Inflammatory macrophage (primary cell): ENCODE data around the gene TRIM56.
A peak's percentile ranks its signal among the peaks of the same experiment; 100 is the strongest.
"Not testable (repeated sequence)": the region's sequence is repeated elsewhere in the genome, so short reads cannot be mapped to it uniquely, and the experiment has no call there.

Experiments
- DNase-seq, 2 donors: peaks; one replicate each; pipeline ENCODE4 v3.0.0-alpha.2; 2020 to 2022

Gene TRIM56

GRCh38 chr7:101089876-101090275, 4.6 kb downstream of the TRIM56 start:
- DNase-seq: no peak

DNA sequence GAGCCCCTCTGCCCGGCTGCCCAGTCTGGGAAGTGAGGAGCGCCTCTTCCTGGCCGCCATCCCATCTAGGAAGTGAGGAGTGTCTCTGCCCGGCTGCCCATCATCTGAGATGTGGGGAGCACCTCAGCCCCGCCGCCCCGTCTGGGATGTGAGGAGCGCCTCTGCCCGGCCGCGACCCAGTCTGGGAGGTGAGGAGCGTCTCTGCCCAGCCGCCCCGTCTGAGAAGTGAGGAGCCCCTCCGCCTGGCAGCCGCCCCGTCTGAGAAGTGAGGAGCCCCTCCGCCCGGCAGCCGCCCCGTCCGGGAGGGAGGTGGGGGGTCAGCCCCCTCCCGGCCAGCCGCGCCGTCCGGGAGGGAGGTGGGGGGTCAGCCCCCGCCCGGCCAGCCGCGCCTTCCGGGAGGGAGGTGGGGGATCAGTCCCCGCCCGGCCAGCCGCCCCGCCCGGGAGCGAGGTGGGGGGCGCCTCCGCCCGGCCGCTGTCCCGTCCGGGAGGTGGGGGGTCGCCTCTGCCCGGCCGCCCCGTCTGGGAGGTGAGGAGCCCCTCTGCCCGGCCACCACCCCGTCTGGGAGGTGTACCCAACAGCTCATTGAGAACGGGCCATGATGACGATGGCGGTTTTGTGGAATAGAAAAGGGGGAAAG, 7.1 kb downstream of the TRIM56 start:
- not testable (repeated sequence) for DNase-seq

- DNase-seq: no peak
Measured at GRCh38 chr7:101093906-101094305, 8.6 kb downstream of the TRIM56 start.

DNA sequence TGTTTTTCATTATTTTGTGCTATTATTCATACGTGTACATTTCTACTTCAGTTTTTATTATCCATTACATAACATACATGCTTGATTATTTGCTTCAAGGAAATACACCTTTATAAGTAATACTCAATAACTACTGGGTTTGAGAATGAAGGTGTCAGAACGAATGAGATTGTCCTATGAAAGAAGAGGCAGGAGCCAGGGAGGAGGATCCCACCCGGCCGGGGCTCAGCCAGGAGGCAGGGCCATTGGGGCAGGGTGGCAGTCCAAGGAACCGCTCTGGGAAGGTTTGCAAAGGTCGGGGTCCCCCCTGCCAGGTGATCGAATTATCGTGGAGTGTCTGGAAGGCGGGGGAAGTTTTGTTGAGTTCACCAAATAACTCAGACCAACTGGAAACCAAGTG, 9.1 kb downstream of the TRIM56 start:
- no peak for DNase-seq

GRCh38 chr7:101094791-101095375, 9.6 kb downstream of the TRIM56 start:
- DNase-seq: peak; percentile 60 to 65

- DNase-seq: no peak
Measured at GRCh38 chr7:101096331-101096956, 11.2 kb downstream of the TRIM56 start.

DNA sequence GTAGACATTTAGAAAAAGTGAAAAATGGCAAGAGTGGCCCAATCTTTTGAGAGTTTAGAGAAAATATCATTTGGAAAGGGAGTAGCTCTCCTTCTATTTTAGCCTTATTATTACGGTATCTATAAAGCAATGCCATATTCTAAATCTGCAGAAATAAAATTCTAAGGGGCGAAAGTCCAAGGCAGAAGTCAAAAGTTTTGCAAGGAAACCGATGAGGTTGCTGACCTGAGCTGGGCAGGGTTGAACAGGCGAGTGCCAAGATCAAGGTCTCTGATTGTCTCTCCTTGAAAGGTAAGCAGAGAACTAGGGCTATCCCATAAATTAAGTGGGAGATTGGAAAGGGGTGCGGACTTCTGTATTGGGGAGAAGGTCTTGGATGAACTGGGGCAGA, 11.7 kb downstream of the TRIM56 start:
- no peak for DNase-seq

- DNase-seq: no peak
Measured at GRCh38 chr7:101097561-101097960, 12.3 kb downstream of the TRIM56 start.

DNA sequence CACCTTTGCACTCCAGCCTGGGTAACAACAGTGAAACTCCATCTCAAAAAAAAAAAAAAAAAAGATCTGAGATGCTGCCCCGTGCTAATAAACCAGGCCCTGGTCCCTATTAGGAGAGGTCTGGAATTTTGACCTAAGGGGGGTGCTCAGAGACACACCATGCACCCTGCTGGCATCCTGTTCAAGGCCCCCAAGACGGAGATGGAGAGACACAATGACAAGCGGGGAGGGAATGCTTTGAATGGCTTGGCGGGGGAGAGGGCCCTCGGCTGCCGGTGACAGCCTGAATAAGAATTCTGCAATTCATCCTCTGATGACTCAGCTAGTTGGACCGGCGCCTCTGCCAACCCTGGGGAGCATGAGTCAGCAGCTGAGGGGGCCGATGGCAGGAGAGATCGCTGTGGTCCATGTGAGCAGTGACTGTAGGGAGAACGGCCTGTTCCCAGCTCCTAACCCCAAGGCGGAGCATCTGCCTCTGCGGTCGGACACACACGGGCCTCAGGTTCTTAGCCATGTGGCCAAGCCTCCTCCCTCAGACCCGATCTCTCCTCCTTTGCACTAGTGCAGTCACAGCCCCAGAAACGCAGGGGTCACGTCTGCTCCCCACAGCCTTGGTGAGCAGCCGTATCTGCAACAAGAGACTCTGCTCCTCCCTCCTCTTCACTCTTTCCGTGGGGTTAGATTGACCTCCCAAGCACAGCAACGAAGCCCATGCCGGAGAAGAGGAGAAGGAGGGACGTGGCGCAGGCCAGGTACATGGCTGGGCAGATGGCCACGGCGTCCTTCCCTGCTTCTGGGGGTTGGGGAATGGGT, 14.9 kb downstream of the TRIM56 start:
- DNase-seq: peak; percentile 85 to 91

- no peak for DNase-seq
Measured at GRCh38 chr7:101100858-101101847, 15.9 kb downstream of the TRIM56 start.

GRCh38 chr7:101102026-101102425, 16.7 kb downstream of the TRIM56 start:
- no peak for DNase-seq

DNA sequence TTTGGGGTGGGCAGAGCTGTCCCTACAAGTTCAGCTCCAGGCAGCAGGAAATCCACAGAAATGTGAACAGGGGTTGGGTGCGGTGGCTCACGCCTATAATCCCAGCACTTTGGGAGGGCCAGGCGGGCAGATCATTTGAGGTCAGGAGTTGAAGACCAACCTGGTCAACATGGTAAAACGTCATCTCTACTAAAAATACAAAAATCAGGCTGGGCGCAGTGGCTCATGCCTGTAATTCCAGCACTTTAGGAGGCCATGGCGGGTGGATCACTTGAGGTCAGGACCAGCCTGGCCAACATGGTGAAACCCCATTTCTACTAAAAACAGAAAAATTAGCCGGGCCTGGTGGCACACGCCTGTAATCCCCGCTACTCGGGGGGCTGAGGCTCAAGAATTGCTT, 18.4 kb downstream of the TRIM56 start:
- not testable (repeated sequence) for DNase-seq

DNA sequence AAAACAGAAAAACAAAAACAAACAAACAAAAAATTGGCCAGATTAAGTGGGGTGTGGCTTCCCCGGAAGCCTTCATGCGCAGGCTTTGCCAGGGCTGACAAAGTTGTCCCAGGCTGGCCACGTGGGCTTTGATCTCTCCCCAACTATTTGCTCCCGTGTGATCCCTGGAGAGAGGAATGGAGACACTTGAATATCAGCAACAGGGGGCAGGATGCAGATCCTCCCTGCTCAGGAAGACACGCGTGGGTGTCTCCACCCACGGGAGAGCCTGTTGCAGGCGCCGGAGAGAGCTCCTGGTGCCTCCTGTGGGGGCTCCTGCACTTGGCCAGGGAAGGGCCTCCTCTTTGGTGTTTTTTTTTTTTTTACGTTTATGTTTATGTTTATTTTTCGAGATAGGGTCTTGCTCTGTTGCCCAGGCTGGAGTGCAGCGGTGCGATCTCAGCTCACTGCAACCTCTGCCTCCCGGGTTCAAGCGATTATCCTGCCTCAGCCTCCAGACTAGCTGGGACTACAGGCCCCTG, 19.0 kb downstream of the TRIM56 start:
- peak in 1 of 2 donors; percentile 59 for DNase-seq

- DNase-seq: no peak
Measured at GRCh38 chr7:101104799-101105198, 19.5 kb downstream of the TRIM56 start.

DNA sequence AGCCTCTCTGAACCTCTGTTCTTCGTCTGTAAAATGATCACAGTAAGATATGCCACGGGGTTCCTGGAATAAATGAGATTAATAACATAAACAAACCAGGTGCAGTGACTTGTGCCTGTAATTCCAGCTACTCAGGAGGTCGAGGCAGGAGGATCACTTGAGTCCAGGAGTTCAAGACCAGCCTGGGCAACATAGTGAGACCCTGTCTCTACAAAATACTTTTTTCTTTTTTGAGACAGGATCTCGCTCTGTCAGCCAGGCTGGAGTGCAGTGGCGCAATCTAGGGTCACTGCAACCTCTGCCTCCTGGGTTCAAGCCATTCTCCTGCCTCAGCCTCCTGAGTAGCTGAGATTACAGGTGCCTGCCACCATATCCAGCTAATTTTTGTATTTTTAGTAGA, 20.0 kb downstream of the TRIM56 start:
- DNase-seq: not testable (repeated sequence)

DNA sequence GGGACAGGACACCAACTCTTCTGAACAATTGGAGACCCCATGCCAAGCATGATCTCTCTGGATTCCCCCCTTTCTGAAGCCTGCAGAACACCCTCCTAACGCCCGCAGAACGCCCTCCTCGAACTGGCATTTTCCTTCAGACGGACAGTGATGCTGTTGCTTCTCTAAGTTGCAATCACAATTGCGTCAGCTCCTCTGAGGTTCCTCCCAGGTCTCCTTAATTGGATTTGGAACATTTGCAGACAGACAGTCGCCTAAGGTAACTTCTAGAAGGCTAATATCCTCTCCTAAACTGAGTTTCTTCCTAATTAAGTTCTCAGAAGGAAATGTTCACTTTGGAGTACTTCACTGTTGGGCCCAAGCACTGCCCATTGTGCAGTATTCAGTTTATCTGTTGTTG, 21.1 kb downstream of the TRIM56 start:
- peak; percentile 49 to 61 for DNase-seq

- peak; percentile 88 to 94 for DNase-seq
Measured at GRCh38 chr7:101108330-101108857, 23.1 kb downstream of the TRIM56 start.

GRCh38 chr7:101108961-101109360, 23.7 kb downstream of the TRIM56 start:
- DNase-seq: no peak

DNA sequence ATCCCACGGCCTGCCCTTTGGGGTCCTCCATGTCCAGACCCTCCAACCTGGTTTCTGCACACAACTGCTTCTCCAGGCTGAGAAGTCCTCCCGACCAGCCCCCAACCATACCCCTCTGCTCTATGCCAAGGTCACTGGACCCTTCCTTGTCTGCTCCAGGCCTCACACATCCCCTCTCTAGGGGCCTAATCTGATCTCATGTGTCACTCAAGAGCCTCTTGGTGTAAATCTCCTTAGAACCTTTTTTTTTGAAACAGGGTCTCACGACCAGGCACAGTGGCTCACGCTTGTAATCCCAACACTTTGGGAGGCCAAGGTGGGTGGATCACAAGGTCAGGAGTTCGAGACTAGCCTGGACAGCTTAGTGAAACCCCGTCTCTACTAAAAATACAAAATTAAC, 24.1 kb downstream of the TRIM56 start:
- DNase-seq: no peak

DNA sequence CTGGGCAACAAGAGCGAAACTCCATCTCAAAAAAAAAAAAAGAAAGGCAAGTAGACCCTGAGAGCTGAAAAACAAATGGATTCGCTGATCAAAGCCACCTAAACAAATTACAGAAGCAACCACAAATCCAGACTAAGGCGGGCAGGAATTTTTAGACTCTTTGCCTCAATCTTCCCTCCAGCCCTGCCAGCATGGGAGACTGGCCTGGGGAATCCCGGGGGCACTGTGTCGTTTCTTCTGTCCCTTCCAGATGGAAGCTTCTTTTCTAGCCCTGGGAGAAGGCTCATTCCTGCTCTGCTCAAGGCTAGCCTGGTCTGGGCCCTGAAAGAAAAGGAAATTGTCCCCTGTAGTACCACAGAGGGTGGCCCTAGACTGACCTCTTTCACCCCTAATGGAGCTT, 26.0 kb downstream of the TRIM56 start:
- no peak for DNase-seq

- no peak for DNase-seq
Measured at GRCh38 chr7:101112233-101112632, 27.0 kb downstream of the TRIM56 start.

DNA sequence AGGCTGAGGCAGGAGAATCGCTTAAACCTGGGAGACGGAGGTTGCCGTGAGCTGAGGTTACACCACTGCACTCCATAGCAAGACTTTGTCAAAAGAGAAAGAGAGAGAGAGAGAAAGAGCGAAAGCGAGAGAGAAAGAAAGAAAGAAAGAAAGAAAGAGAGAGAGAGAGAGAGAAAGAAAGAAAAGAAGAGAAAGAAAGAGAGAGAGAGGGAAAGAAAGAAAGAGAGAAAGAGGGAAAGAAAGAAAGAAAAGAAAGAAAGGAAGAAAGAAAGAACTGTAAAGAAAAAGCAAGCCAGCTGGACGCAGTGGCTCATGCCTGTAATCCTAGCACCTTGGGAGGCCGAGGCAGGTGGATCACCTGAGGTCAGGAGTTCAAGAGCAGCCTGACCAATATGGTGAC, 27.9 kb downstream of the TRIM56 start:
- not testable (repeated sequence) for DNase-seq
